Fibroblast of skin of back (primary cell): ENCODE results near the gene TGFA. TPM values are rescaled to one million over a fixed set of nuclear protein-coding genes. Genes with fewer than 3 reads are reported as not detected.

ENCODE experiments used
- DNase-seq: peaks from one replicate; pipeline ENCODE4 v3.0.0-alpha.2; 2013
- polyA plus RNA-seq, 2 experiments: library from polyadenylated mRNA; unstranded; fragments of 120-200 nt; gene quantifications; one replicate each; pipeline ENCODE4 v1.2.1, GENCODE V29; 2013; ENCODE audit not compliant: insufficient read length in 2 of 2

Gene TGFA
- polyA plus RNA-seq (2013, experiment 1 of 2; ENCODE audit: insufficient read length) = 0.02 TPM
- polyA plus RNA-seq (2013, experiment 2 of 2; ENCODE audit: insufficient read length) = not detected

- peak; percentile 45 for DNase-seq
Observed at GRCh38 chr2:70553584-70554337, at the start of gene TGFA. Gene TGFA, minus strand, starts transcription at chr2:70553826. Its CDS starts 59 bp downstream, at chr2:70553767.

GRCh38 chr2:70603066-70603465, 49.4 kb upstream of the TGFA start:
- no peak for DNase-seq

- DNase-seq = no peak
Observed at GRCh38 chr2:70598197-70598596, 44.6 kb upstream of the TGFA start.

- DNase-seq = peak; percentile 5
Observed at GRCh38 chr2:70596739-70597138, 43.1 kb upstream of the TGFA start.

- DNase-seq = no peak
Observed at GRCh38 chr2:70596293-70596692, 42.7 kb upstream of the TGFA start.

GRCh38 chr2:70583091-70583490, 29.5 kb upstream of the TGFA start:
- no peak for DNase-seq

- no peak for DNase-seq
Observed at GRCh38 chr2:70580352-70580751, 26.7 kb upstream of the TGFA start.

- DNase-seq = no peak
Observed at GRCh38 chr2:70574618-70575017, 21.0 kb upstream of the TGFA start.

GRCh38 chr2:70574109-70574508, 20.5 kb upstream of the TGFA start:
- DNase-seq = no peak

- DNase-seq = peak; percentile 38
Observed at GRCh38 chr2:70570041-70570661, 16.5 kb upstream of the TGFA start.

- no peak for DNase-seq
Observed at GRCh38 chr2:70569559-70569958, 15.9 kb upstream of the TGFA start.

- DNase-seq = no peak
Observed at GRCh38 chr2:70566906-70567305, 13.3 kb upstream of the TGFA start.

- DNase-seq = no peak
Observed at GRCh38 chr2:70566464-70566863, 12.8 kb upstream of the TGFA start.

- no peak for DNase-seq
Observed at GRCh38 chr2:70565039-70565731, 11.6 kb upstream of the TGFA start.

GRCh38 chr2:70561893-70562292, 8.3 kb upstream of the TGFA start:
- DNase-seq = no peak

- no peak for DNase-seq
Observed at GRCh38 chr2:70560442-70560841, 6.8 kb upstream of the TGFA start.

GRCh38 chr2:70560040-70560439, 6.4 kb upstream of the TGFA start:
- DNase-seq = no peak

GRCh38 chr2:70558195-70558808, 4.7 kb upstream of the TGFA start:
- no peak for DNase-seq

- DNase-seq = no peak
Observed at GRCh38 chr2:70557171-70557838, 3.7 kb upstream of the TGFA start.

- DNase-seq = no peak
Observed at GRCh38 chr2:70556608-70557007, 3.0 kb upstream of the TGFA start.

- no peak for DNase-seq
Observed at GRCh38 chr2:70554338-70554892, 789 bp upstream of the TGFA start.

- no peak for DNase-seq
Observed at GRCh38 chr2:70553334-70553583, 367 bp downstream of the TGFA start.
